HCEC 1CT (cell line): ENCODE results near the gene SMIM21.

Source experiments
- DNase-seq: peaks from one replicate; pipeline ENCODE4 v3.0.0-alpha.2; 2017

Gene SMIM21

DNA sequence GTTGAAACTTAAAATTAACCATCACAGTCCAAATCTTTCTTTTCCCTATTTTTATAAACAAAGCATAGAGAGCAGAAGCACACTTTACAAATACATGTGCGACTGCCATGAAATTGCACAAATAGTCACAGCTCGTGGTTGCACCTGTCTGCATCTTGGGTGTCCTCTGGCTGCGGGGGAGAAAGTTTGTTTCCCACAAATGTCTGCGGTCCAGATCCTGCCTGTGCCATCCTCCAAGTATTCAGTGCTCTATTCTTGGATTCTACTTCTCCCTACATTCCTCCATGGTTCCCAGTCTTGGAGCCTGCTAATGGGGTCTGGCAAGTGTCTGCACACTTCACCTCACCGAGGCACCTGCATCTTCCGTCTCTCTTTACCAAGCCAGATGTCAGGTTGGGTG, 52.2 kb downstream of the SMIM21 start:
- no peak for DNase-seq

DNA sequence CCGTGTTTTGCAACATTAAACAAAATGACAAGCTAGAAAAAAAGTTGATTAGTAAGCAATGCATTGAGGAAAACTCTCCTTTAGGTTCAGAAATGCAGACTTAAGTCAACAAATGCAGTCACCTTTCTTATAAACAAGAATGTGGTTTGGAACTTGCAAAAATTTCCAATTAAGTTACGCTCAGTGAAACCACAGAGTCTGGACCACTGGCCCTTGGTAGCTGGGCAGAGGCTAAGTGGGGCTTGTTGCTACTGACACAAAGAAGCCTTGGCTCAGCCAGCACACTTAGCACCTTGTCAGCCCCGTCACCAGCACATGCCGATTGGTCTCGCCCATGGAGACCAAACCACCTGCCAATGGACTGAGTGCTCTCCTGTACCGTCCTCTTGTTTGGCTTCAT, 53.0 kb downstream of the SMIM21 start:
- DNase-seq: no peak

DNA sequence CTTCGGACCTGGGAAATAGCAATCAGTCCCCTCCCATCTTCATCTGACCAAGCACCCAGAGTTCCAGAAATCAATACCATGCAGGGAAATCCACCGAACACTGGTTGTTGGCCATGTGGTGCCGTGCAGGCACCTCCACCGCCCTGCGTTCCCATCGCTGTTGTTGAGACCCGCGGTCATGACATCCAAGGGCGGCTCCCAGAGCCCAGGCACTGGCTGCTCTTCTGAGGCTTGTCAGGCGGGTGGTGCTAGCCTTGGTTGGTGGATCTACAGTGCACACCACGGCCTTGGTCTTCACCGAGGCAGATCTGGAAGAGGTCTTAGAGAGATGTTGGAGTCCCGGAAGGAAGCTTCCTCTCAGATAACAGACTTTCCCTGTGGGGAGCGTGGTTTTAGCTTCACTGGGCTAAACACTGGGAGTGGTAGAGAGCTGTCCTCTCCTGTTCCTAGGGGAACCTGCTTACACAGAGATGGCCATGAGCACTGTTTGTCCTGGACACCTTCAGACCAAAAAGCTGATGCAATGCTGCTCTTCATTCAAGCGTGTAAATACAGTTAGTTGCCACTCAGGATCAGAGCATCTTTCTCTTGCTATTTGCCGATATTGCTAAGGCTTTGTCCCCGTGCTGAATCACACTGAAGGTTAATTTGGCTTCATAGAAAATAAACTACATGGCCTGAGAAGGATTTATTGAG, 58.3 kb downstream of the SMIM21 start:
- DNase-seq: no peak

GRCh38 chr18:75365837-75366236, 61.7 kb downstream of the SMIM21 start:
- DNase-seq: no peak

GRCh38 chr18:75365254-75365629, 62.3 kb downstream of the SMIM21 start:
- DNase-seq: no peak

GRCh38 chr18:75364512-75365253, 62.8 kb downstream of the SMIM21 start:
- no peak for DNase-seq

DNA sequence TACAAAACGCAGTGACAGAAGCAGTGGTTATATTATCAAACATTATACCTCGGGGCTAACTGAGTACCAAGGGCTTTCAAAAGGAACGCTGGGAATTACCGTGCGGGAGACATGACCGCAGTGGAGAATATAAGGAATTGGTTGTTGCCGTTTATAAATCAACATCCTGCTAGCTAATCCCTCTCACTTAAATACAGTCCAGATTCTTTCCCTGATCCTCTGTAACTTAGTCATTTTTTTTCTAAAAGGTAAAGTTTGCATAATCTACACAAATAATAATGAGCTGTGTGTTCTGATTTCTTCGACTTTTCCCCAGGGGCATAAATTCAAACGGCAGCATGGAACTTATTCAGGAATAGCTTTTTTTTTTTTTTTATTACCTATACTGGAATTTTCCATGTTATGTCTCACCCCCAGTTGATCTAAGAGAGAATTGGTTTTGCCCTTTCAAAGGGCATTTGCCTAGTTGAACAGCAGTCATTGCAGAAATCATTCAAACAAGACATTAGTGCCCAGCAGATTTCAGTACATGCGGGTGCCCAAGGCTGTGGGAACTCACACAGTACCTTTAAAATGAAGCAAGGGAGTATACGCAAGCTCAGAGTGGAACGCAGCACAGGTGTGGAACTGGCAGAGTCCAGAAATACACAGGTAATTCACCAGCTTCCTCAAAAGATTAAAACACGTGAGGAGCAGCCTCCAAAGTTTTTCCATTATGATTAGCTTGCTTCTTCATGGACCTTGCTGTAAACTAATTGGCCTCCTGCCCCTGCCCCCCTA, 63.9 kb downstream of the SMIM21 start:
- DNase-seq: no peak

DNA sequence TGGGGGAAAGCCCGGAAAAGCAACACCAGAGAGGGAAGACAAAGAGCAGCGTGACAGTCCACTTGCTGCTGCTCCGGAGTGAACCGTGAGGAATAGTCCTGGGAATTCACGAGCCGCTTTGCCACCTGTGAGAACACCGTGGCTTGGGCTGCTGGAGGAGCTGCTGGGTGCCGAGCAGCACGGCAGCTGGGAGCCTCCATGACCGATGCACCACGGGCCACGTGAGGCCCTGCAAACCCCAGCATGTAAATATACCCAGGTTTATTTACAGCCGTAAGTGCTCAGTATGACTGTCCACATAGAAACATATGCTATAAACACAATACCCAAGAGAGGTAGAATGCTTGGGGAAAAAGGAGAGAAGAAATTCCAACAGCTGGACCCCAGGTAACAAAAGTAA, 65.1 kb downstream of the SMIM21 start:
- DNase-seq: no peak

DNA sequence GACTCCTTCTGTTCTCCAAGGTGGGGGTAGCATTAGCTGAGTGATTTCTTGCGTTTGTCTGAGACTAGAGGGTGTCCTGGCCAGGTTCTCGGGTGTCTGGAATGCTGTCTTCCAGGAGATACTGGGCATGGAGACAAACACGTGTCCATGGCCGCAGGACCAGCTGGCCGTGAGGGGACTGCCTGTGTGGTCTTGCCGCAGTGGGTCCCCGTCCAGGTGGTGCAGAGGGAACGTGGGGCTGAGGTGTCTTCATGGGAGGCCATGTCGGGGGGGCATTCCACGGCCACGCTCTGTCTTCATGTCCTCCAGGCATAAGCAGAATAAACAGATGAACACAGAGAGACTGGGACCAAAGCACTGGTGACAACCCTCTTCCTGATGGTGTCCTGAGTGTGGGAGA, 66.6 kb downstream of the SMIM21 start:
- DNase-seq: no peak

DNA sequence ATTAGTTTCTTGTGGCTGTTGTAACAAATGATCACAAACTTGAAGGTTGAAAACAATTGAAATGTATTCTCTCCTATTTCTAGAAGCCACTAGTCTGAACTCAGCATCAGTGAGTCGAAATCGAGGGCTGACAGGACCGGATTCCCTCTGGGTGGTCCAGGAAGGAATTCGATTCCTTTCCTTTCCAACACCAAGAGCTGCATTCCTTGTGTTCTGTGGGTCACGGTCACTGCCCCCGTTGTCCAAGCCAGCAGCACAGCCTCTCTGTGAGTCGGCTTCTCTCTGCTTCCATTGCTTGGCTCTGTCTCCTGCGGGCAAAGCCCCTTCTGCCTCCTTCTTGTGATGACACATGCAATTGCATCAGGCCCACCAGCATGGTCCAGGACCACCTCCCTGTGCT, 67.3 kb downstream of the SMIM21 start:
- DNase-seq: no peak
